ENCODE data around the gene BLOC1S1.

Gene BLOC1S1

DNA sequence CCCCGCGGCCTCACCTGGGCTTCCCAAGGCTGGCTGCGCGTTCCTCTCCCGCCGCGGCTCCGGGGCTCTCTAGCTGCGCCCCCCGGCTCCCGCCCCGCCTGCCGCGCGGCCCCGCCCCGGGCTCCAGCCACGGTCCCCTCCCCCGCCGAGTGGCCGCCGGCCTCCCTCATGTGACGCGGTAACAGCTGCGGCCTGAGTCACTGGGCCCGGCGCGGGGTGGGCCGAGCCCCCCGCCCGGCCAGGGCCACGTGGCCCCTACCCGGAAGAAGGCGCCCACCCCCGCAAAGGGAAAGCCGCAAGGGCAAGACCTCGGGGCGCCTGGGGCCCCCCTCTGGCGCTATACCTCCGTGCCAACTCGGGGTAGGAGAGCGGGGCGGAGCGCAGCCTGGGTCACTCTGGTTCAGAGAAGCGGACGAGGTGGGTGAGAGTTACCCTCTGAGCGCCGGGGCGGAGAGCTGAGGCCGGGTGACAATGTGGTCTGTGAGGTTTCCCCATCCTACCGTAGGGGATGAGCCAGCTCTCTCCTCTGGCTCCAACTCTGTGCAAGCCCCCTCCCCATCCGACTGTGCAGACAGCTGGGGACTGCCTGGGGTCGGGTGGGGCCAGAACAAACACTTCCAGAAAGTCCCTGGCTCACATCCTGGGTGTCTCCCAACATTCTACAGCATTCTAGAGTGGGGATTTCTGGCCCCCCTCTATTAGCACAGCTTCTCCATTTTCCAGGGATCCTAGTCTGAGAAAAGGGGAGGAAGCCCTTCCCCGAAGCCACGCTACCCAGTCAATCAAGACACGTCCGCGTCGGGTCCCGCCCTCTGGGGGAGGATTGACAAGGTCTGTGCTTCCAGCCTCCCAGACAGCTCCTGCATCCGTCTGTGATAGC is 13.3 kb downstream of the BLOC1S1 start, which contains the start of gene CD63:
Gene CD63, minus strand, starts transcription at position 71 of the 880 bp plus-strand sequence. CDS start 668 bp downstream, outside the sequence.
- DNase-seq, result no peak

DNA sequence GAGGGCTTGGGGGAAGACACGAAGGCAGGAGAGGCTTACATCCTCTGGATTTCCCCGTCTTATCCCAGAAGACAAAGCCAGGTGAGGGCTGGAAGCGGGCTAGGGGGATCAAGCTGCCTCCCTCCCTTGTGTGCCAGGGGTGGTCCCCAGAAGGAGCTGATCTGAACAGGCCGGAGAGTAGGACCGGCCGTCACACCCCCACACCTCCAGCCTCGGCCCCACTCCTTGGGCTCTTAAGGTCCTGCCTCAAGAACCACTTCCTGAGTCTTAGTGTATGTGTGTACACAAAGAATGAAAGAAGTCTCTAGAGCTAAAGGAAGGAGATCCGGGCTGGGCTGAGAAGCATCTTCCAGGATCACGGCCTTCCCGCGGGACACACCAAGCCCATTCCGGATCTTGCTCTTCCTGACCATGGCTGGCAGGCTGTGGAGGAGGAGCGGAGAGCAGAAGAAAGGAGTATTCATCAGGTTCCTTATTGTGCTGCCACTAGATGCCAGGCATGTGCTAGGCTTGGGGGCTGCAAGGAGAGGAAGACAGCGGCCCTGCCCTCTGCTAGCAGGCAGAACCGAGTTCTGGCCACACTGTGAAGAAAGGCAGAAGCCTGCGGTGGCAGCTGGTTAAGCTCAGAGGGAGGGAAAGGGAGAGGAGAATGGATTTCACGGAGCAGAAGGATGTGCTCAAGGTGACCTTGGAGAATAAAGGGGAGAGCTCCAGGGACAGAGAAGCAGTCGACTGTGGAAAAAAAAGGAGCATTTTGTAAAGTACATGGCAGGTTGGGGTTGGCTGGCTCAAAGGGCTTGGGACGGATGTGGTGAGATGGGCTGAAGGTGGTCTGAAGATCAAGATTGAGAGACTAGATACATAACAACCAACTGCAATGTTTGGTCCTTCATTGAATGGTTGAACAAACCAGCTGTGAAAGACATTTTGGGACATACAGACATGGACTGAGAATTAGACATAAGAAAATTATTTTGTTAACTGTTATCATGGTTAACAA is 14.3 kb downstream of the BLOC1S1 start:
- no peak for DNase-seq

DNA sequence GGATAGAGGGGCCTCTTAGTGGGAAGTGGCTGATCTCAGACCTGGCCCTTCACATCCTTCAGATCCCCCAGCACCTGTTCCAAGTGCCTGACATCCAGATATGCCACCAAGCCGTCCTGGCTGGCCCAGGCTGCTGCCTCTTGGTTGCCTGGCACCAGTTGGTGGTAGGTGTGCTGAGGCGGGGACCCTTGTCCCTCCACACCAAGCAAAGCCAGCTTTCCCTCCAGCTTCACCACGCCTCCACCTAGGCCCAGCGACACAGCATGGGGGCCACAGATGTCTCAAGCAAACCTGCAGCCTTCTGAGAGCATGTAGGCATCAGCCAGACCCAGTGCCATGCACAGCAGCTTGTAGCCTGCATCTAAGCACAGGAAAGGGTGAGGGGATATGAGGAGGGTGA is 16.4 kb downstream of the BLOC1S1 start:
- no peak for DNase-seq

DNA sequence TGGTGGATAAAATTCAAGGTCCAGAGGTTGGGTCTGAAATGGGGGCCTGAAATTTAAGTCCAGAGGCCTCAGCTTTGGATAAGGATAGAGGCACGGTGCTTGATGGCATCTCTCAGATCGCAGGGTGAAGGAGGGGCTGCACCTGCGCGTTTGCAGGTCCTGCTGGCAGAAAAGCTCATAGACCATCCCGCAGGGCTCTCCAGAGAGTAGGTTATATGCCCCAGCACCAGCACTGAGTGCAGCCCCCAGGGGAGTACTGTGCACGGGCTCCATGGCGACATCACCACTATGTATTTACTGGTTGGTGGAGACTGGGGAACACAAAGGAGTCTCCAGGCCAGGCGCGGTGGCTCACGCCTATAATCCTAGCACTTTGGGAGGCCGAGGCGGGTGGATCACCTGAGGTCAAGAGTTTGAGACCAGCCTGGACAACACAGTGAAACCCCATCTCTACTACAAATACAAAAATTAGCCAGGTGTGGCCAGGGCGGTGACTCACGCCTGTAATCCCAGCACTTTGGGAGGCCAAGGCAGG is 17.2 kb downstream of the BLOC1S1 start:
- no peak for DNase-seq

DNA sequence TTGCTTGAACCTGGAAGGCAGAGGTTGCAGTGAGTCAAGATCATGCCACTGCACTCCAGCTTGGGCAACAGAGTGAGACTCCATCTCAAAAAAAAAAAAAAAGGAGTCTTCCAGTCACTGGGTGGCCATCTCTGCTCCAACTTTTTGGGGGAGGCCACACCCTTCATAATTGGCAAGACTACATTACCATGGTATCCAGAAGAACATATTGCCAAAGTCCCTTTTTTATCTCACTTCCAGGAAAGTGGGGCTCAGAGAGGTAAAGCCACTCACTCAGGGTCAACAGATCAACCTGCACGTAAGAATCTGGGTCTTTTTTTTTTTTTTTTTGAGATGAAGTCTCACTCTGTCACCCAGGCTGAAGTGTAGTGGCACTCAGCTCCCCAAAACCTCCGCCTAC is 18.0 kb downstream of the BLOC1S1 start:
- DNase-seq, result no peak

DNA sequence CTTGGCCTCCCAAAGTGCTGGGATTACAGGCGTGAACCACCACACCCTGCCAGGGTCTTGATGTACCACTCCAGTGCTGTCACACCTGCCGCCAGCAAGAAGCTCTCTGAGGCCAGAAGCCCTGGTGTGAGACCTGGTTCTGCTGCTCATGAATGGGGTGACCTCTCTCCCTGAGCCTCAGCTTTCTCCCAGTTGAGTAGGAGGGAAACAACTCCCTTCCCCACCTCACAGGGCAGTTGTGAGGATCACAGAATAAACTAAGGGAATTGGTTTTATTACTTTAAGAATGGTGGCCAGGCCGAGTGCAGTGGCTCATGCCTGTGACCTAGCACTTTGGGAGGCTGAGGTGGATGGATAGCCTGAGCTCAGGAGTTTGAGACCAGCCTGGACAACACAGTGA is 18.7 kb downstream of the BLOC1S1 start:
- DNase-seq, result no peak

DNA sequence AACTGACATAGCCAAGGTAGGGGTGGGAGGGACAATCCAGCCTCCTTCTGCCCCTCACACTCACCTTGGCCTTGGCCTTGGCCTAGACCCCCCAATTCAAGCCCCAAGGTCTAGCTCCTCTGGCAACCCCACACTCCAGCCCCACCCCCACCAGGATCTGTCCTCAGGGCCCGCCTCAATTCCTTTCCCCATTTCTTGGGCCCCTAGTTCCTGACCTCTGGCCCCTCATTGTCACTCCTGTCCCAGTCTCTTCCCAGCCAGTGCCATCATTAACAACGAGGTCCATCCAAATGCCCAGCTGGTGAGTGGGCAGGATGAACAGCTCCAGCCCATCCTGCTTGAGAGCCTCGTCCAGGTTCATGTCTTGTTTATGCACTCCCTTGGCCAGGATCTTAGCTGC is 20.2 kb downstream of the BLOC1S1 start:
- no peak for DNase-seq

DNA sequence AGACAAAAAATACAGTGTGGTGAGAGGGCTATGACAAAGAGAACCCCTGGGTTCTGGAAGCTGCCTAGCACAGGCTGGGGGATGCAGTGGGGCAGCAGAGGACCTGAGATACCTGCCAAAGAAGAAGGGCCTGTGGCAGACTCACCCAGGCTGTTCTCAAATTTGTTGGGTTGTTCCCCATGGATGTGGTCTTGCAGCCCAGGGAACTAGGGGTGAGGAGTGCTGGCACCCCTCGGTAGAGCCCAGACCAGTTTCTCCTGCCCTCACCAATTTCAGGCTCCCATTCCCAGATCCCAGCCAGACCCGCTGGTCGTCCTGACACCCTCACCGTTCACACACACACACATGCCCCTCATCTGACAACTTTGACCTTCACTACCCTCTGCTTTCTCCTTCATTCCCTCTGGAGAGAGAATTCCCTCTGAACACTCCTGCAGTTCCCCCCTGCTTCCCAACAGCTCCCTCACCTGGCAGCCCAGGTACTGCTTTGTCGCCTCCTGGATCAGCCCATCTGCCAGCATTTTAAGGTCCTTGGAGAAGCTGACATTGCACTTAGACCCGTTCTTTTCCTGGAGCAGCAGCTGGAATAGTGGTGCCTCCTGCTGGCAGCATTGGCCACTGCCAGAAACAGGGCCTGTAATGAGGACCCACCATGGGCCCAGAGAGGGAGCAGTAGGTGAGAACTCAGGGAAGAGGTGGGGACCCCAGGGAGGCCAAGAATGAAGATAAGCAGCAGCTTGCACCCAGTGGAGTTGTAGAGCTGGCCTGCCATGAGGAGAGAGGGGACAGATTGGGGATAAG is 21.1 kb downstream of the BLOC1S1 start:
- DNase-seq, result peak; percentile 44

DNA sequence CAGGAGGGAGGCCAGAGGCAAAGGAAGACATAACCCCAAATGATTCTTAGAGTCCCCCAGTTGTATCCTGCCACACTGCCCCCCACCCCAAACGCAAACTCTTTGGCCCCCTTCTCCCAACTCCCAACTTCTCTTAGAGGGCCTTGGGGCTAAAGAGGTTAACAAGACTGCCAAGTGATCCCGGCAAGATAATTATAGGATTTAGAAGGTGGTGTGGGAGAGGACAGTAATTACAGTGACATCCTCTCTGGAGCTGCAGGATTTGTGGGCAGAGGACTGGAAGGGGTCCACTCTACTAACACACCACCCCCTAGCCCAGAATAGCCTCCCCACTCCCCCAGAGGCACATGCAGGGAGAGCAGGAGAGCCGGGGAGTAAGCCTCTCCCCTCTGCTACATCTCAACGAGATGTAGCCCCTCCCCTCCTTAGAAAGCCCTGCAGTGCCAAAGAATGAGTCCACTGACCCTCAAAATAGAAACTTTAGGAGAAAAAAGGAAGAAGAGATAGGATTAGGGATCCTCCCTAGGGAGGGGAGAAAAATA is 21.8 kb downstream of the BLOC1S1 start:
- no peak for DNase-seq

DNA sequence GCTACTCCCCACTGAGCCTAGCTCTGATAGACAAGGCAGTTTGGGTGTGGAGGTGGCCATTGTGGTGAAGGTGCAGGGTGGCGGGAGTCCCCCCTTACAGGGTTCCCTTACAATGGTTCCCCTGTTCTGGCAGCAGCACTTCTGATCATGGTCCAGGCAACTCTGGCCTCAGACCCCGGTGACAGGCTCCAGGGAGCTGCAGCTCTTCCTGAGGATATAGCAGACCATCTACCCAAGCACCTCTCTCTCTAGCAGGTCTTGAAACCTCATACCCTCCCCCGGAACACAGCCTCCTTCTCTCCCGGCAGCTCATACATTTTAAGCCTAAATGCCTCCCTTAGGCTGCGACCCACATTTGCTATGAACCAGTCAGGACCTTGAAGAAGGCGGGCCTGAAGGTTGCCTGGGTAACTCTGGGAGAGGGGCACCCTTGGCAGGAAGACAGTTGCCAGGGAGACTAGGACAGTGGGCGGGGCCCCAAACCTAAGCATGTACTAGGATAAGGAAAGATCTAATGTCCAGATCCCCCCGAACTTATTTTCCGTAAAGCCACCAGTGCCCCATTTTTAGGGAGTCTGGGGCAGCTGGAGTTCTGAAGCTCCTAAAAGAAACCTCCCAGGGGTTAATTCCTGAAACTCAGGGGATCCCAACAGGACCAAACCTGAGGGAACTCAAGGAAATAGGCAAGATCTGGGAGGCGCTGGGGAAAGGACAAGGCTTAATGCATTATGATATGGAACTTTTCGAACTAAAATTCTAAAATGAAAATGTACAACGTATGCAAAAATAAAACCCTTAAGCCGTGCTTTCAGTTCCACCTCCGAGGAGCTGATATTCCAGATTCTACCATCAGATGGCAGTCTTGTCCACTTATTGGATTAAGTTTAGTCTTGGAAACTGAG is 22.5 kb downstream of the BLOC1S1 start:
- no peak for DNase-seq

DNA sequence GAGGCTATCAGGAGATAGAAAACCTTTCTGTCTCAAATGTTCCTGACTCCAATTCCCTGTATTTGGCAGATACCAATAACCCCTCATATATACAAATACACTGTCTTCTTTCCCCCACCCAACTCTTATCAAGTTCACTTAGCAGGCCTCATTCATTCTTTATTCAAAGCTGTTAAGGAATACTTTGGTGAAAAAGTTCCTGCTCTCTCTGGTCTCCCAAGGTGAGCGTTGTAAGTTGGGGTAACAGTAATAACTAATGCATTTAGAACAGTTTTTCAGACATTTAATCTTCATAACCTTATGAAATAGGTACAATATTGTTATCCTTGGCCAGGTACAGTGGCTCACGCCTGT is 23.2 kb downstream of the BLOC1S1 start:
- no peak for DNase-seq

DNA sequence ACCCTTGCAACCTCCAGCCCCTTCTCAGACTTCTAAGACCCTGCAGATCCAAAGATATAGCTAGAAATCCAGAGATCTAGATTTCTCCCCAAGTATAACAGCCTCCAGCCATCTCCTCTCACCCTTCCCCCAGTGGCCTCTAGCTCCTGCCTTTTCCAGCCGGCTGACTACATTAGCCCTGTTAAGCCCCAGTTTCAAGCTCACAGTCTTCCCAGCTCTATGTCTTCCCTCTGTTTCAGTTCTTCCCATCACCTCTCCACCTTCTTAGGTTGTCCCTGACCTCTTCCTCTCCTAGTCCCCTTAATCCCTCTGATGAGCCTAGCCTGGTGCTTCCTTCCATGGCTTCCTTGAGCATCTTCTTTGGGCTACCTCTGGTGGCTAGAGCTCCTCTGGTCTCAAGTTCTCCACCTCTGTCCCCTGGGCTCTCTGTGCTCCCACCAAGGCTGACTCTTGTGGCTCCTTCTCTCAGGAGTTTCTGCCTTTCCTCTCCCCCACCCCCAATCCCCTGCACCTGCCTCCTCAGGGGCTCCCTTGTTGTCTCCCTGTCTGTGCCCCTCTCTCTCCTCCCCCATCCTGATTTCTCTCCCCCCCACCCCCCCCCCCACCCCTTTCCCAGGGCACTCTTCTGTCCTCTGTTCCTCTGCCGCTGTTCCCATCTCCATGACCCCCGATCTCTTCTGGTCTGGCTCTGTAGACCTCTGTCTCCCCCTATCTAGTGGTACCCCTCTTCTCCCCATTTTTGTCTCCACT is 26.3 kb downstream of the BLOC1S1 start:
- DNase-seq, result no peak

DNA sequence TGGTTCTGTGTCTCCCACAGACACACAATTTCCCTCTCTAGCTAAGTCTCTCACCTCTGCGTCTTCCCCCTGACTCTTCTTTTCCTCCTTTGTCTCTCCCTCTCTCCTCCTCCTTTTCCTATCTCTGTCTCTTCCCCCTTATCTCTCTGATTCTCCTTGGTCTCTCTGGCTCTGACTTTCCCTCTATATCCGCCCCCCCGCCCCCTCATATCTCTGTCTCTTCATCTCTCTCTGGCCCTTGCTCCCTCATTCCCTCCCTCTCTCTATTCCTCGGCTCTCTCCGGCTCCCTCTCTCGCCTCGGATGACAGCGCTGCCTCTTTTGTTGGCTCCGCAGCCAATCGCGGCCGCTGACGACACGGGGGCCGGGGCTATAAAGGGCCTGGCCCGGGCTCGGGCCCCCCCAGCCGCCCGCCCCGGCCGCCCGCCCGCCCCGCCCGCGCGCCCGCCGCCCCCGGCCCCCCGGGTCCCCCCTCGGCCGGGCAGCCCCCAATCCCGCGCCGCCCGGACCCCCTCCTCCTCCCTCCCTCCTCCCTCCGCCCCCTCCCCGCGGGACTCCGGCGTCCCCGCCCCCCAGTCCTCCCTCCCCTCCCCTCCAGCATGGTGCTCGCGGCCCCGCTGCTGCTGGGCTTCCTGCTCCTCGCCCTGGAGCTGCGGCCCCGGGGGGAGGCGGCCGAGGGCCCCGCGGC is 27.0 kb downstream of the BLOC1S1 start, which contains the start of gene GDF11:
Gene GDF11, plus strand, starts transcription at position 404 of the 687 bp plus-strand sequence. Its CDS starts 195 bp downstream, at position 599.
- peak; percentile 41 for DNase-seq

DNA sequence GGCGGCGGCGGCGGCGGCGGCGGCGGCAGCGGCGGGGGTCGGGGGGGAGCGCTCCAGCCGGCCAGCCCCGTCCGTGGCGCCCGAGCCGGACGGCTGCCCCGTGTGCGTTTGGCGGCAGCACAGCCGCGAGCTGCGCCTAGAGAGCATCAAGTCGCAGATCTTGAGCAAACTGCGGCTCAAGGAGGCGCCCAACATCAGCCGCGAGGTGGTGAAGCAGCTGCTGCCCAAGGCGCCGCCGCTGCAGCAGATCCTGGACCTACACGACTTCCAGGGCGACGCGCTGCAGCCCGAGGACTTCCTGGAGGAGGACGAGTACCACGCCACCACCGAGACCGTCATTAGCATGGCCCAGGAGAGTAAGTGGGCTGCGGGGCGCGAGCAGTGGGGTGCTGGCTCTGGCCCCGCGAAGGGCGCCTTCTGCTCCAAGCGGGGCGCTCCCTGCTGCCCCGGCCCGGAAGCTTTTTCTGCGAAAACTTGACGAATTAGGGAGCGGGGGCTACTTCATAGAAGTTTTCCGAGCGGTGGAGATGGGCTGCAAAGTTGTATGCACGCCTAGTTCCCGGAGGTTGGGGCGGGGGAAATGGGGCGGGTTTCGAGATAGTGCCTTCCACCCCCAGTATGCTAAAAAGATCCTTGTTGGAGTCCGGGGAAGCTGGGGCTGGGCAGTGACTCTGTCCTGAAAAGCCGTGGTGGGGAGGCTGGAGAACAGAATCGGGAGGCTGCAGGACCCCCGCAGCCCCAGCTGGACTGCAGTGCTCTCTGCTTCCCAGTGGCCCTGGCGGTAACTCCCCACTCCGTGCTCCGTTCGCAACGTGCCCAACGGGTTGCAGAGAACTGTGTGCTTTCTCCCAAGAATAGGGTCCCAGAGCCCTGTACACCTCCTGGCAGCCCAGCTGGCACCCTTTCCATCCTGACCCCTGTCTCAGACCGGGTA is 27.8 kb downstream of the BLOC1S1 start:
- no peak for DNase-seq

DNA sequence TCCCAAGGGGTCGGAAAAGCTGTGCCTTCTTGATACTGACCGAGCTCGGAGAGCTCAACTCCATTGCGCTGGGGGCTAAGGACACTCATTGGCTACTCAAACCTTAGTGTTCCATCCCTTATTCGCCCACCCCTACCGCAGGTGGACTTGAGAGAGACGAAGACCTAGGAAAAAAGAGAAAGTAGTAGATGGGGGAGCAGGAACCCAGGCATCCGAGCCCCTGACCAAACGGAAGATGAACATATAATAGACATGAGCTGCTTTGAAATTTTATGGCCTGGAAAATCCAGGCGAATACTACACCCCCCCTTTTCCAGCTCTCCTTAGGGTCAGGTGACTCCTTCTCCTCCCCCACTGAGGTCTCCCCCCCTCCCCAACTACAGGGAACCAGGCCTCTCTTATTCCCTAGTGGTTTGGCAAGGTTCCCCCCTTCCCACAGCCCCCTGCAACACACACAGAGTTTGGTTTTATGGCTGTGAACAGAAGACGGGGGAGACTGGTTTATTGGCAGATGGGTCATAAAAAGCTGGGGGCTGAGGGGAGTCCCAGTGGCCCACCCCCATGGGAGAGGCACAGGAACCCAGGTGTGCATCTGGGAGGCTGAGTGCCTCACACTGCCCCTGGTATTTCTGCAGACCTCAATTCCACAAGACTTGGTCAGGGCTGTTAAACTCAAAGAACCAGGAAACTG is 28.6 kb downstream of the BLOC1S1 start:
- DNase-seq, result no peak

DNA sequence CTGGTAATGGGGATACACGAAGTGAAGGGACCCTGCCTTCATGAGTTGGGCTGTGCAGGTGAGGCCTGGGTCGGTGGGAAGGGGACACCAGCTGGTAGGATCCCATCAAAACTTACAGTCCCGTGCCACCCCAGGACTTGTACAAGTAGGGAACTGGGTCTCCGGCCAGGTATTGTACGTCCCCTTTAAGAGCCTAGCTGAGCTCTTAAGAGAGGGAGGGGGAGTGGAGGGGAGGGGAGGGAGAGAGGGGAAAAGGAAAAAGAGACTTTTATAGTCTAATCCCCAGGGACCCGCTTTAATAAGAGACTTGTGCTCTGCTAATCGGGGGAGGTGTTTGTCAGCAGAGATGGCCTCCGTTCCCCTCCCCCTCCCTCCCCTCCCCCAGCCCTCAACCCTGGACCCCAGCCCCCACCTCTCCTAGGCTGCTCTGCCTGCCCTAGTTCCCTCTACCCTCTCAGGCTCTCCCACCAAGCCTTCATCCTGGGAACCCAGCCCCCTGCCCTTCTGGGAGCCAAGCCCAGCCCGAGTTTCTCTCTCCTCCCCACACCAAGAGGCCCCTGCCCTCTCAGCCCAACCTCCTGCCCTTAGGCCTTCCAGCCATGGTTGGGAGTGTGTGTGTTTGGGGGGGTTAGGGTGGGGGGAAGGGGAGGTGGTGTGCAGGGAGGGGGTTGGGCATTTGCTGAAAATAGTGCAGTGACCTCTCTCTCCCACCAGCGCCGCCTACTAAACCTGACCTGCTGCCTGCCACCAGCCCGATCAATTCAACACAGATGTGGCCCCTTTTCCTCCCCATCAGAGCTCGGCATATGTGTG is 29.7 kb downstream of the BLOC1S1 start:
- no peak for DNase-seq

Data from NCI-H2081 treated with DMSO at 0.1 percent for 48 hours (cell line).